ENCODE data around the gene CCDC122. TPM values are rescaled to one million over a fixed set of nuclear protein-coding genes. Genes with fewer than 3 reads are reported as not detected.

Gene CCDC122
- total RNA-seq, 2 donors from 2014 or later = 2.4 to 2.5 TPM

- Mint-ChIP-seq H3K27ac (no peak overlapping the region), H3K4me3 (peak overlapping the region; percentile 84), H3K36me3 (no peaks in the 10 kb centered on the region), H3K27me3 (peaks cover 27 to 31% of the 10 kb centered on the region in 2 donors), H3K9me3 (no peaks in the 10 kb centered on the region), H3K4me1 (ENCODE audit: low read depth in 2 of 2) (peaks cover 7 to 11% of the 10 kb centered on the region in 2 donors)
- DNase-seq (ENCODE audit: low spot score) = no peak
- peak; percentile 37 to 62 for ATAC-seq
Measured at GRCh38 chr13:43786472-43786765, 93.1 kb downstream of the CCDC122 start.

Other genes starting within 250 kb of the CCDC122 start
- gene ENOX1, start 92.8 kb downstream of the CCDC122 start, total RNA-seq = 10 to 100 TPM in 1 of 2 donors, under 1 TPM in 1; 0.14 to 11.7 TPM
- 10 to 100 TPM in 1 of 2 donors, 1 to 10 TPM in 1; 9.7 to 11.8 TPM for gene LACC1, start 164 bp upstream of the CCDC122 start, total RNA-seq